ENCODE data around the gene USP51. TPM values are rescaled to one million over a fixed set of nuclear protein-coding genes. Genes with fewer than 3 reads are reported as not detected.
"Not testable (repeated sequence)": the region's sequence is repeated elsewhere in the genome, so short reads cannot be mapped to it uniquely, and the experiment has no call there.

USP51 gene
- total and polyA plus RNA-seq, 2 of the 13 experiments (the other 11 are each of a cell fraction or from before 2014, with no cell fraction given), result not detected

DNA sequence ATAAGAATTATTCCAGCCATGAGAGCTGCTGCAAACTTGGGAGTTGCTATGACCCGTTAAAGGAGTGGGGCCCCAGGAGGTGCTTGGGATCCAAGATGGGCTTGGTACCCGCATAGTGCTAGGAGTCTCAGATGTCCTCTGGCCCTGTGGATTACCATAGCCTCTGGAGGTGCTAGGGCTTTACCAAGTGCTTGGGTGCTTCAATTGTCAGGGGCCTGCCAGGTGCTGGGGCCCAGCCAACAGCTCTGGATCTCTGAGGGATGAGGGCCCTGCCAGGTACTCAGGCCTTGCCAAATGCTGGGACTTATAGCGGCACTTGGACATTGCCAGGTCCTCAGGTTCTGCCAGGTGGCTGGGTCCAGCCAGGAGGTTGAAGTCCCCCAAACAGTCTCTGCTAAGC, 32.0 kb upstream of the USP51 start:
- no peak overlapping the region for H3K9ac ChIP-seq (ENCODE audit: insufficient read depth, low read depth, low read length)
- no peak overlapping the region for H2AFZ ChIP-seq (ENCODE audit: low read length)
- no peaks in the 10 kb centered on the region for H3K36me3 ChIP-seq (replicated peaks in 1 of 2; ENCODE audit: control insufficient read depth in 1 of 2, insufficient read depth in 2 of 2, low read length in 2 of 2)
- H3K4me1 ChIP-seq (ENCODE audit: insufficient read depth, low read length), result no peaks in the 10 kb centered on the region
- intact Hi-C loops (cut with micrococcal nuclease; ENCODE audit: unreplicated experiment), result no loop called here
- FAIRE-seq, result no peak
- H3K27me3 ChIP-seq (ENCODE audit: control insufficient read depth in 1 of 2, insufficient read depth in 2 of 2, low read length in 2 of 2), result no peaks in the 10 kb centered on the region
- no peak overlapping the region for H3K27ac ChIP-seq (ENCODE audit: extremely low read length, insufficient read depth, low read length)
- CTCF ChIA-PET (ENCODE audit: low intra/inter-chr PET ratio, low total read pairs), result no interaction called here
- TF ChIP-seq ZNF674 (CRISPR knock-in tag; IDR thresholded peaks at IDR 0.05; ENCODE audit: low read depth) (no peak), MAFF (IDR thresholded peaks at IDR 0.05; ENCODE audit: low read depth, low read length) (no peak), CBX1 (IDR thresholded peaks at IDR 0.05; ENCODE audit: low read depth) (no peak), RAD21 (CRISPR knock-in tag; IDR thresholded peaks at IDR 0.05) (no peak), NFE2L1 (CRISPR knock-in tag; IDR thresholded peaks at IDR 0.05; ENCODE audit: borderline replicate concordance) (no peak), RARG (CRISPR knock-in tag; IDR thresholded peaks at IDR 0.05; ENCODE audit: low read depth) (no peak), RFX3 (CRISPR knock-in tag; IDR thresholded peaks at IDR 0.05) (no peak), SCMH1 (CRISPR knock-in tag; IDR thresholded peaks at IDR 0.05; ENCODE audit: borderline replicate concordance) (no peak), ZNF260 (CRISPR knock-in tag; IDR thresholded peaks at IDR 0.05; ENCODE audit: borderline replicate concordance, low read depth) (no peak), ZNF441 (CRISPR knock-in tag; IDR thresholded peaks at IDR 0.05; ENCODE audit: borderline replicate concordance) (no peak), ZNF282 (IDR thresholded peaks at IDR 0.05; ENCODE audit: partially characterized antibody) (no peak), TAF15 (IDR thresholded peaks at IDR 0.05; ENCODE audit: low read depth, low read length, poor library complexity, severe bottlenecking) (no peak)
- TF ChIP-seq, protein P1, sequence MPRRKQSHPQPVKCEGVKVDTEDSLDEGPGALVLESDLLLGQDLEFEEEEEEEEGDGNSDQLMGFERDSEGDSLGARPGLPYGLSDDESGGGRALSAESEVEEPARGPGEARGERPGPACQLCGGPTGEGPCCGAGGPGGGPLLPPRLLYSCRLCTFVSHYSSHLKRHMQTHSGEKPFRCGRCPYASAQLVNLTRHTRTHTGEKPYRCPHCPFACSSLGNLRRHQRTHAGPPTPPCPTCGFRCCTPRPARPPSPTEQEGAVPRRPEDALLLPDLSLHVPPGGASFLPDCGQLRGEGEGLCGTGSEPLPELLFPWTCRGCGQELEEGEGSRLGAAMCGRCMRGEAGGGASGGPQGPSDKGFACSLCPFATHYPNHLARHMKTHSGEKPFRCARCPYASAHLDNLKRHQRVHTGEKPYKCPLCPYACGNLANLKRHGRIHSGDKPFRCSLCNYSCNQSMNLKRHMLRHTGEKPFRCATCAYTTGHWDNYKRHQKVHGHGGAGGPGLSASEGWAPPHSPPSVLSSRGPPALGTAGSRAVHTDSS (CRISPR knock-in tag; conservative IDR thresholded peaks at IDR 0.05), result no peak
- WGBS (ENCODE audit: low lambda C conversion rate), result no CpG with 5 or more reads among the region's 3 CpGs
- no peaks in the 10 kb centered on the region for H4K20me1 ChIP-seq (ENCODE audit: insufficient read depth, low read length)
- DNase-seq (ENCODE audit: low spot score), result no peak
- H3K79me2 ChIP-seq (ENCODE audit: insufficient read depth, low read length), result no peaks in the 10 kb centered on the region
- H3K4me2 ChIP-seq (ENCODE audit: low read depth, low read length), result no peak overlapping the region
- H3K4me3 ChIP-seq (replicated peaks in 1 of 3; ENCODE audit: insufficient read depth in 1 of 3, low read depth in 2 of 3, low read length in 3 of 3), result no peak overlapping the region
- in situ Hi-C loops (cut with HindIII; ENCODE audit: extremely low pct_ligation_motif_present, low pct_unique_long_range_greater_than_20kb), result no loop called here
- POLR2A ChIA-PET, result no interaction called here
- no peaks in the 10 kb centered on the region for H3K9me3 ChIP-seq (ENCODE audit: low read length)
- ATAC-seq, result no peak
- BruUV-seq (replicated peaks), result no TSS peak

DNA sequence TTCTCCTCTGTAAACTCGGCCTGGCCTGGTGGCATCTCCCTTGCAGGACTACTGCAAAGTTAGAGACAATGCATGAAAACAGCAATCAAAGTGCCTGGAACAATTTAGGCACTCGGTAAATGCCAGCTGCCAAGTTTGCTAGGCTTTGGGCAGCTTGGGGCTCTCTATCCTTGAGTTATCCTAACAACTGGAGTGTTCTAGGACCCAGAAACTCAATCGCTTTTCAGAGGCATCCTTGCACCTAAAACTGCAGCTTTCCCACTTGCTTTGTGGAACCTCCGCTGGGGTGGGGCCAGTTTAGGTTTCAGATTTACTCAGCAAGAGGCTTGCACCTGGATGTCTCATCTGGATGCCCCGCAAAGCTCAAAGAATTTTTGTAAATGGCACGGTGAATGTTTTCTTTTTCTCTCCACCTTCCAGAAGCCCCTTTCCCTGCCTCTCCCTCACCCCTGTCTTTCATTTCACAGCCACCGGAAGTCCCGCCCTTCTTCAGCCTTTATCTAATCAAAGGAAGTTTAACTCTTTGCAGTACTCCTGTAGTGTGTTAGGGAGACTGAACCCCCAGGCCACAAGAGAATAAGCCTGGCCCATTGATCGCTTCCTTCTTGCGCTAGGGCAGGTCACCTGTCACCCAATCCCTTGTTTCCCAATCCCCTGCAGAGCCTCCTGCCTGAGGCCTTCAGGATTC, 27.3 kb upstream of the USP51 start:
- intact Hi-C loops (cut with micrococcal nuclease; ENCODE audit: unreplicated experiment); CTCF ChIA-PET (ENCODE audit: low intra/inter-chr PET ratio, low total read pairs); H3K27ac ChIP-seq (ENCODE audit: extremely low read length, insufficient read depth, low read length); in situ Hi-C loops (cut with HindIII; ENCODE audit: extremely low pct_ligation_motif_present, low pct_unique_long_range_greater_than_20kb); H3K9me3 ChIP-seq (ENCODE audit: low read length); H4K20me1 ChIP-seq (ENCODE audit: insufficient read depth, low read length); POLR2A ChIA-PET; BruUV-seq (replicated peaks); H3K4me2 ChIP-seq (ENCODE audit: low read depth, low read length); DNase-seq (ENCODE audit: low spot score); ATAC-seq; H3K4me1 ChIP-seq (ENCODE audit: insufficient read depth, low read length); H3K9ac ChIP-seq (ENCODE audit: insufficient read depth, low read depth, low read length); H3K4me3 ChIP-seq (replicated peaks in 1 of 3; ENCODE audit: insufficient read depth in 1 of 3, low read depth in 2 of 3, low read length in 3 of 3); H3K36me3 ChIP-seq (replicated peaks in 1 of 2; ENCODE audit: control insufficient read depth in 1 of 2, insufficient read depth in 2 of 2, low read length in 2 of 2); H2AFZ ChIP-seq (ENCODE audit: low read length); H3K27me3 ChIP-seq (ENCODE audit: control insufficient read depth in 1 of 2, insufficient read depth in 2 of 2, low read length in 2 of 2); H3K79me2 ChIP-seq (ENCODE audit: insufficient read depth, low read length): not testable (repeated sequence)
- WGBS (ENCODE audit: low lambda C conversion rate), result no CpG with 5 or more reads among the region's 10 CpGs
- FAIRE-seq, result peak; percentile 60

Measured in HepG2 (cell line).